H1 (cell line): ENCODE measurements around the gene PRR36. TPM values are rescaled to one million over a fixed set of nuclear protein-coding genes. Genes with fewer than 3 reads are reported as not detected.
A peak's percentile ranks its signal among the peaks of the same experiment; 100 is the strongest.

Source experiments
- CTCF ChIA-PET: fragments of 300-600 bp; sonication (Branson Sonifier 250); formaldehyde crosslinking; loops from one replicate; lab custom pipeline; 2021; ENCODE audit not compliant: partially characterized antibody; lab: Charles Lee
- POLR2A ChIA-PET: fragments of 300-600 bp; sonication (Branson Sonifier 250); formaldehyde crosslinking; loops from one replicate; lab custom pipeline; 2021; ENCODE audit warnings: inconsistent platforms; ENCODE audit not compliant: partially characterized antibody; lab: Charles Lee
- DNase-seq, 2 experiments: peaks; one replicate each; pipeline versions ENCODE4 v3.0.0 to v3.0.0-alpha.2; 2010 to 2022; ENCODE audit warnings: low spot score in 2 of 2, low read depth in 1 of 2, mixed read lengths in 1 of 2
- FAIRE-seq: peaks from 2 replicates; lab custom pipeline; 2011; peaks lifted over from hg19 to GRCh38; lab: Jason Lieb, UNC
- H2AFZ ChIP-seq: 2 replicates; pipeline ENCODE4 v1.8.1; 2012; ENCODE audit warnings: low read length, inconsistent platforms
- H2AK5ac ChIP-seq: 2 replicates; pipeline ENCODE4 v1.6.1; 2013; ENCODE audit warnings: low read depth, low read length
- H2BK120ac ChIP-seq: replicated peaks from 2 replicates; pipeline ENCODE3; 2013; ENCODE audit warnings: low read depth, low read length, inconsistent platforms
- H2BK12ac ChIP-seq: 2 replicates; pipeline ENCODE4 v1.6.1; 2013; ENCODE audit warnings: low read depth, low read length
- H2BK15ac ChIP-seq: 2 replicates; pipeline ENCODE4 v1.6.1; 2013; ENCODE audit warnings: low read length
- H2BK20ac ChIP-seq: 2 replicates; pipeline ENCODE4 v1.6.1; 2013; ENCODE audit warnings: low read length
- H2BK5ac ChIP-seq: 2 replicates; pipeline ENCODE4 v1.6.1; 2013; ENCODE audit warnings: low read depth, low read length
- H3K14ac ChIP-seq: 2 replicates; pipeline ENCODE4 v1.6.1; 2013; ENCODE audit warnings: inconsistent platforms; ENCODE audit not compliant: insufficient read length
- H3K18ac ChIP-seq: 2 replicates; pipeline ENCODE4 v1.6.1; 2013; ENCODE audit warnings: low read length; ENCODE audit errors: extremely low read depth
- H3K23ac ChIP-seq: 2 replicates; pipeline ENCODE4 v1.6.1; 2013; ENCODE audit warnings: inconsistent platforms; ENCODE audit not compliant: insufficient read length
- H3K23me2 ChIP-seq: 2 replicates; pipeline ENCODE4 v1.6.1; 2013; ENCODE audit warnings: low read depth, low read length
- H3K27ac ChIP-seq: 2 replicates; pipeline ENCODE4 v1.6.1; 2011; ENCODE audit warnings: low read depth, low read length, inconsistent platforms
- H3K27me3 ChIP-seq, 4 experiments: replicated peaks in 1 of 4; 1 replicate in 1 of 4; 2 replicates in 3 of 4; pipeline versions ENCODE4 v1.6.1 to v1.8.1; 2011 to 2013; ENCODE audit warnings: low read length in 3 of 4, mild to moderate bottlenecking in 3 of 4, inconsistent platforms in 2 of 4, mixed read lengths in 2 of 4, moderate library complexity in 1 of 4; ENCODE audit not compliant: control insufficient read depth in 3 of 4, insufficient read depth in 3 of 4; ENCODE audit errors: extremely low read depth in 1 of 4
- H3K36me3 ChIP-seq, 4 experiments: 2 replicates each; pipeline versions ENCODE4 v1.6.1 to v1.8.1; 2011 to 2013; ENCODE audit warnings: mild to moderate bottlenecking in 4 of 4, low read length in 3 of 4, moderate library complexity in 2 of 4, control low read depth in 1 of 4, inconsistent platforms in 1 of 4; ENCODE audit not compliant: insufficient read depth in 4 of 4, control insufficient read depth in 2 of 4
- H3K4ac ChIP-seq: replicated peaks from 2 replicates; pipeline ENCODE3; 2013; ENCODE audit warnings: low read length, low read depth, mixed read lengths, inconsistent platforms; ENCODE audit not compliant: insufficient read length
- H3K4me1 ChIP-seq, 4 experiments: replicated peaks in 1 of 4; 1 replicate in 1 of 4; 2 replicates in 3 of 4; pipeline versions ENCODE4 v1.6.1 to v1.8.1; 2011 to 2013; ENCODE audit warnings: low read length in 3 of 4, inconsistent platforms in 2 of 4, mixed read lengths in 1 of 4; ENCODE audit not compliant: insufficient read depth in 4 of 4, control insufficient read depth in 3 of 4
- H3K4me2 ChIP-seq, 2 experiments: 2 replicates each; pipeline versions ENCODE4 v1.6.1 to v1.8.1; 2011 to 2013; ENCODE audit warnings: low read depth in 2 of 2, low read length in 2 of 2, control low read depth in 1 of 2, inconsistent platforms in 1 of 2, mild to moderate bottlenecking in 1 of 2; ENCODE audit not compliant: insufficient read depth in 1 of 2
- H3K4me3 ChIP-seq, 4 experiments: fragments of 200-600, 300-600 bp in 1 of 4; sonication (generic), shearing (Covaris generic), sonication (Bioruptor Twin) in 1 of 4; 2 replicates each; pipeline versions ENCODE4 v1.5.1 to v1.8.1; 2011 to 2016; ENCODE audit warnings: low read length in 4 of 4, low read depth in 3 of 4, control low read depth in 2 of 4, inconsistent platforms in 2 of 4, mild to moderate bottlenecking in 2 of 4, mixed read lengths in 1 of 4, moderate library complexity in 1 of 4; ENCODE audit not compliant: insufficient read depth in 2 of 4; ENCODE audit errors: extremely low read depth in 1 of 4
- H3K56ac ChIP-seq: replicated peaks from 2 replicates; pipeline ENCODE3; 2013; ENCODE audit warnings: low read depth, mild to moderate bottlenecking, mixed read lengths, low read length, inconsistent platforms; ENCODE audit not compliant: insufficient read length
- H3K79me1 ChIP-seq: 2 replicates; pipeline ENCODE4 v1.6.1; 2013; ENCODE audit warnings: low read depth, low read length, control low read depth
- H3K79me2 ChIP-seq, 2 experiments: 2 replicates each; pipeline versions ENCODE4 v1.6.1 to v1.8.1; 2012 to 2013; ENCODE audit warnings: low read length in 2 of 2, mild to moderate bottlenecking in 2 of 2, inconsistent platforms in 1 of 2; ENCODE audit not compliant: insufficient read depth in 2 of 2, control insufficient read depth in 1 of 2
- H3K9ac ChIP-seq, 4 experiments: replicated peaks in 1 of 4; 1 replicate in 1 of 4; 2 replicates in 3 of 4; pipeline versions ENCODE4 v1.6.1 to v1.8.1; 2011 to 2013; ENCODE audit warnings: low read depth in 3 of 4, low read length in 3 of 4, control low read depth in 2 of 4, mild to moderate bottlenecking in 2 of 4, moderate library complexity in 2 of 4, inconsistent platforms in 1 of 4; ENCODE audit errors: extremely low read depth in 1 of 4
- H3K9me3 ChIP-seq, 2 experiments: 2 replicates each; pipeline versions ENCODE4 v1.6.1 to v1.8.1; 2012 to 2013; ENCODE audit warnings: mild to moderate bottlenecking in 2 of 2, moderate library complexity in 2 of 2, control low read depth in 1 of 2, inconsistent platforms in 1 of 2, low read depth in 1 of 2, low read length in 1 of 2, mixed read lengths in 1 of 2; ENCODE audit not compliant: insufficient read depth in 2 of 2
- H4K20me1 ChIP-seq, 2 experiments: replicated peaks in 1 of 2; 2 replicates each; pipeline versions ENCODE3 to v1.8.1; 2011 to 2013; ENCODE audit warnings: inconsistent platforms in 2 of 2, low read length in 2 of 2, mild to moderate bottlenecking in 1 of 2; ENCODE audit not compliant: insufficient read depth in 2 of 2, control insufficient read depth in 1 of 2
- H4K5ac ChIP-seq: 2 replicates; pipeline ENCODE4 v1.6.1; 2013; ENCODE audit warnings: low read length, low read depth, mixed read lengths, inconsistent platforms; ENCODE audit not compliant: insufficient read length
- H4K8ac ChIP-seq: 2 replicates; pipeline ENCODE4 v1.8.0; 2013; ENCODE audit warnings: mild to moderate bottlenecking, moderate library complexity, low read length, inconsistent platforms; ENCODE audit not compliant: insufficient read depth; ENCODE audit errors: extremely low read depth
- H4K91ac ChIP-seq: replicated peaks from 2 replicates; pipeline ENCODE3; 2013; ENCODE audit warnings: low read length, mixed read lengths, inconsistent platforms; ENCODE audit not compliant: insufficient read length
- FOSL1 ChIP-seq: IDR thresholded peaks from 2 replicates; pipeline ENCODE4 v1.6.1; 2011; ENCODE audit warnings: mild to moderate bottlenecking, low read depth, low read length, moderate library complexity; ENCODE audit not compliant: insufficient read depth
- GABPA ChIP-seq: IDR thresholded peaks from 2 replicates; pipeline ENCODE4 v1.6.1; 2011; ENCODE audit warnings: mild to moderate bottlenecking, low read length, moderate library complexity, borderline replicate concordance; ENCODE audit not compliant: insufficient read depth
- HDAC2 ChIP-seq, 2 experiments: fragments of 300-600 bp in 1 of 2; sonication (generic) in 1 of 2; IDR thresholded peaks; 2 replicates each; pipeline ENCODE4 v1.6.1; 2011 to 2012; ENCODE audit warnings: low read depth in 2 of 2, low read length in 2 of 2, mild to moderate bottlenecking in 2 of 2, moderate library complexity in 2 of 2, borderline replicate concordance in 1 of 2, inconsistent platforms in 1 of 2
- JUND ChIP-seq: IDR thresholded peaks from 2 replicates; pipeline ENCODE4 v1.6.1; 2011; ENCODE audit warnings: mild to moderate bottlenecking, improper control_type of control experiment, low read length
- RAD21 ChIP-seq, 2 experiments: IDR thresholded peaks in 1 of 2; conservative IDR thresholded peaks in 1 of 2; 2 replicates each; pipeline ENCODE4 v1.6.1; 2011; ENCODE audit warnings: low read depth in 2 of 2, low read length in 2 of 2, improper control_type of control experiment in 1 of 2, inconsistent platforms in 1 of 2, mild to moderate bottlenecking in 1 of 2, moderate library complexity in 1 of 2
- RXRA ChIP-seq: IDR thresholded peaks from 2 replicates; pipeline ENCODE4 v1.6.1; 2011; ENCODE audit warnings: low read depth, mild to moderate bottlenecking, low read length, moderate library complexity; ENCODE audit not compliant: insufficient read depth
- SP1 ChIP-seq: IDR thresholded peaks from 2 replicates; pipeline ENCODE4 v1.6.1; 2011; ENCODE audit warnings: low read depth, low read length
- SP4 ChIP-seq: IDR thresholded peaks from 2 replicates; pipeline ENCODE4 v1.6.1; 2012; ENCODE audit warnings: low read length, inconsistent platforms
- TAF1 ChIP-seq: IDR thresholded peaks from 2 replicates; pipeline ENCODE4 v1.6.1; 2011; ENCODE audit warnings: mild to moderate bottlenecking, low read depth, low read length
- TEAD4 ChIP-seq: IDR thresholded peaks from 2 replicates; pipeline ENCODE4 v1.6.1; 2012; ENCODE audit warnings: low read depth, low read length, inconsistent platforms, mixed read lengths
- WGBS, 2 experiments: shearing (Covaris generic) in 1 of 2; methylation state at CpG; one replicate each; pipeline versions ENCODE4 v1.1.6 to v1.1.7; 2013 to 2015; ENCODE audit warnings: low lambda C conversion rate in 2 of 2, mixed read lengths in 2 of 2, inconsistent platforms in 1 of 2, low coverage in 1 of 2, missing lambda C conversion rate in 1 of 2; ENCODE audit not compliant: insufficient replicate concordance in 2 of 2, insufficient coverage in 1 of 2, insufficient read length in 1 of 2; ENCODE audit errors: extremely low coverage in 1 of 2, missing lambda C conversion rate in 1 of 2; 5-methylcytosine and 5-hydroxymethylcytosine counted together
- polyA plus RNA-seq, 7 experiments: library from polyadenylated mRNA; depleted of rRNA in 3 of 7; stranded (reverse) in 5 of 7; unstranded in 2 of 7; fragments of >200 nt in 5 of 7; fragments of 200-250 nt in 2 of 7; gene quantifications; 1 replicate in 5 of 7; 2 replicates in 1 of 7; 4 replicates in 1 of 7; pipeline versions ENCODE4 v1.2.1 to v1.2.3, GENCODE V29; 2011 to 2013; ENCODE audit warnings: missing spikeins in 2 of 7, mixed read lengths in 2 of 7
- total RNA-seq: library from RNA; stranded (reverse); fragmentation: NEBNext Ultra II Directional; extraction: Animal tissue kit (Norgen Biotek cat#: 25700); gene quantifications from 2 replicates; pipeline ENCODE4 v1.2.1, GENCODE V29; 2021
- TF ChIP-seq, protein P1 (sequence below): IDR thresholded peaks from 2 replicates; pipeline ENCODE4 v1.6.1; 2012; ENCODE audit warnings: inconsistent platforms

The PRR36 gene
- total and polyA plus RNA-seq, 2 of the 8 experiments (the other 6 are each of a cell fraction or from before 2014, with no cell fraction given), result 1.6 to 23.9 TPM

DNA sequence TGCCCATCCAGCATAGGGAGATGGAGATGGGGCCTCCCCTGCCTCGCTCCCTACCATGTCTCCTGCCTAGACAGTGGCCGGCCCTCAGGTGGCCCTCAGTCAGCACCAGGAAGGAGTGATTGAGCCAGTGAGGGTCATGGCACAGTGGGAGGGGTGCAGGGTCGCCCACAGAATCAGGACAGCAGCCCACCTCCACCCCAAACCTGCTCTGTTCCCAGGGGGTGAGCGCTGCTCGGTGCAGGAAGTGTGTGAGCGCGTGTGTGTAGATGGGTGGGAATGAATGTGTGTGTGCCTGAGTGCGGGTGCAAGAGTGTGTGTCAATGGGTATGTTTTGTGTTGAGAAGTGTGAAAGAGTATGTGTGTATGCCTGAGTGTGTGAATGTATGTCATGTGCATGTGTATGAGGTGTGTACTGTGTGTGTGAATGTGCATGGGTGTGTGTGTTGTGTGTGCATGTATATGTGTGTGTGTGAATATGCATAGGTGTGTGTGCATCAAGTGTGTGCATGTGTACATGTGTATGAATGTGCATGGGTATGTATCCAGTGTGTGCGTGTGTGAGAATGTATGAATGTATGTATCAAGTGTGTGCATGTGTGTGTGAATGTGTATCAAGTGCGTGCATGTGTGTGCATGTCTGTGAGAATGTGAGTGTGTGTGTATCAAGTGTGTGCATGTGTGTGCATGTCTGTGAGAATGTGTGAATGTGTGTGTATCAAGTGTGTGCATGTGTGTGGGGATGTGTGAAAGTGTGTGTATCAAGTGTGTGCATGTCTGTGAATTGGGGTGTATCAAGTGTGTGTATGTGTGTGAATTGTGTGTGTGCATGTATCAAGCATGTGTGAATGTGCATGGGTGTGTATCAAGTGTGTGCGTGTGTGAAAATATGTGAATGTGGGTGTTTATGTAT, 32.2 kb downstream of the PRR36 start:
- POLR2A ChIA-PET, result no interaction called here
- FAIRE-seq, result no peak
- H3K27me3 ChIP-seq, result no peaks in the 10 kb centered on the region; a peak in 2 of 7 replicates

More for the DNA sequence above, 32.2 kb downstream of the PRR36 start:
- H2BK5ac ChIP-seq, result no peak overlapping the region
- H3K56ac ChIP-seq, result peak overlapping the region; percentile 47
- H3K23me2 ChIP-seq, result peaks cover 17% of the 10 kb centered on the region
- peak overlapping the region; percentile 55; the same call in 1 of the 2 replicates for H2BK12ac ChIP-seq
- H3K9ac ChIP-seq, result peak overlapping the region in 1 of 4 experiments; percentile 25; a peak in 2 of 7 replicates
- peak overlapping the region; percentile 83 for H2BK20ac ChIP-seq
- CTCF ChIA-PET, result no interaction called here
- H3K79me2 ChIP-seq, result peaks cover 0 to 7% of the 10 kb centered on the region in 2 experiments; a peak in 2 of 4 replicates
- peaks cover 0 to 23% of the 10 kb centered on the region in 2 experiments for H4K20me1 ChIP-seq
- H3K4me2 ChIP-seq, result no peak overlapping the region; a peak in 1 of 4 replicates
- H4K91ac ChIP-seq, result no peak overlapping the region
- H2BK15ac ChIP-seq, result peak overlapping the region; percentile 75; the same call in 1 of the 2 replicates
- H4K5ac ChIP-seq, result no peak overlapping the region
- no peak overlapping the region for H3K27ac ChIP-seq
- no peak overlapping the region for H3K4me3 ChIP-seq
- TF ChIP-seq FOSL1 (no peak), RXRA (no peak), SP4 (no peak), TEAD4 (no peak), HDAC2 (IDR thresholded peaks at IDR 0.05; ENCODE audit: borderline replicate concordance in 1 of 2, low read depth in 2 of 2, low read length in 2 of 2) (no peak), TAF1 (no peak), JUND (no peak), SP1 (no peak), GABPA (no peak), RAD21 (IDR thresholded peaks at IDR 0.05 in 1 of 2, conservative IDR thresholded peaks at IDR 0.05 in 1 of 2; ENCODE audit: low read depth in 2 of 2, low read length in 2 of 2) (no peak)
- TF ChIP-seq, protein P1, sequence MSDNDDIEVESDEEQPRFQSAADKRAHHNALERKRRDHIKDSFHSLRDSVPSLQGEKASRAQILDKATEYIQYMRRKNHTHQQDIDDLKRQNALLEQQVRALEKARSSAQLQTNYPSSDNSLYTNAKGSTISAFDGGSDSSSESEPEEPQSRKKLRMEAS, result no peak
- TF ChIP-seq, all 59 proteins: peak for 0
- Histone ChIP-seq H3K18ac (no peak overlapping the region), H3K9me3 (peaks cover 0 to 14% of the 10 kb centered on the region in 2 experiments; a peak in 2 of 4 replicates), H3K4me1 (no peaks in the 10 kb centered on the region), H3K14ac (peak overlapping the region; percentile 49), H3K4ac (peak overlapping the region; percentile 66), H3K36me3 (no peaks in the 10 kb centered on the region; a peak in 1 of 8 replicates), H4K8ac (peak overlapping the region; percentile 5; the same call in 1 of the 2 replicates), H3K79me1 (no peaks in the 10 kb centered on the region), H2BK120ac (peak overlapping the region; percentile 72), H2AK5ac (peak overlapping the region; percentile 97; the same call in 1 of the 2 replicates), H3K23ac (no peak overlapping the region), H2AFZ (no peak overlapping the region)
- DNase-seq, result no peak
- WGBS, 2 experiments, result 88 to 100% methylated on average over 4 to 10 of the region's 11 CpGs
